Fibroblast of villous mesenchyme (primary cell): ENCODE results near the gene TRPM6. TPM values are rescaled to one million over a fixed set of nuclear protein-coding genes. Genes with fewer than 3 reads are reported as not detected.

Source experiments
- DNase-seq: peaks from one replicate; pipeline ENCODE4 v3.0.0-alpha.2; 2010; ENCODE audit warnings: low read depth
- H3K4me3 ChIP-seq: 2 replicates; pipeline ENCODE4 v1.5.1; 2011; ENCODE audit warnings: low read depth, mild to moderate bottlenecking, low read length
- CTCF ChIP-seq: IDR thresholded peaks from 2 replicates; pipeline ENCODE4 v1.5.1; 2012; ENCODE audit warnings: low read depth, mild to moderate bottlenecking, low read length; ENCODE audit not compliant: insufficient read depth
- total RNA-seq: library from RNA; depleted of rRNA; stranded (reverse); fragments of >200 nt; gene quantifications from 2 replicates; pipeline ENCODE4 v1.2.3, GENCODE V29; 2012

TRPM6 gene
- total RNA-seq = under 0.01 TPM in 2 replicates

- peak; percentile 83 for DNase-seq
- H3K4me3 ChIP-seq = peak within 1 kb of the TSS; percentile 77
- no peak for TF ChIP-seq CTCF
Measured at GRCh38 chr9:74887041-74887980, at the start of gene TRPM6. Gene TRPM6, minus strand, starts transcription at chr9:74887921. Its CDS starts 65 bp downstream, at chr9:74887856.

- TF ChIP-seq CTCF = no peak
- H3K4me3 ChIP-seq = no peak overlapping the region
- no peak for DNase-seq
Measured at GRCh38 chr9:74935008-74935407, 47.3 kb upstream of the TRPM6 start.

GRCh38 chr9:74921737-74922136, 34.0 kb upstream of the TRPM6 start:
- no peak for DNase-seq

GRCh38 chr9:74920944-74921626, 33.4 kb upstream of the TRPM6 start:
- TF ChIP-seq CTCF = no peak
- no peak overlapping the region for H3K4me3 ChIP-seq
- DNase-seq = no peak

More at GRCh38 chr9:74921737-74922136, 34.0 kb upstream of the TRPM6 start:
- TF ChIP-seq CTCF = no peak
- no peak overlapping the region for H3K4me3 ChIP-seq

GRCh38 chr9:74910036-74910435, 22.3 kb upstream of the TRPM6 start:
- H3K4me3 ChIP-seq = no peak overlapping the region
- no peak for TF ChIP-seq CTCF
- no peak for DNase-seq

GRCh38 chr9:74908665-74909064, 20.9 kb upstream of the TRPM6 start:
- no peak for DNase-seq
- TF ChIP-seq CTCF = no peak
- no peak overlapping the region for H3K4me3 ChIP-seq
